OCI-LY1 (cell line): ENCODE data around the gene HPD.

Experiments
- H2AFZ ChIP-seq: fragments of 200-600 bp; sonication (generic), shearing (Covaris generic); 2 replicates; pipeline ENCODE4 v1.6.0; 2014; ENCODE audit warnings: antibody characterized with exemption, mild to moderate bottlenecking, low read length
- H3F3A ChIP-seq: fragments of 200-600 bp; sonication (generic), shearing (Covaris generic); 2 replicates; pipeline ENCODE4 v1.6.0; 2014; ENCODE audit warnings: mild to moderate bottlenecking, antibody characterized with exemption, low read length, moderate library complexity; ENCODE audit not compliant: insufficient read depth
- H3K27ac ChIP-seq: fragments of 200-600 bp; sonication (generic); 2 replicates; pipeline ENCODE4 v1.5.1; 2014; ENCODE audit warnings: low read length, mixed run types, mild to moderate bottlenecking, low read depth; ENCODE audit not compliant: poor library complexity, severe bottlenecking
- H3K27me3 ChIP-seq: fragments of 200-600 bp; sonication (generic); 2 replicates; pipeline ENCODE4 v1.6.0; 2014; ENCODE audit warnings: antibody characterized with exemption, mild to moderate bottlenecking, low read length, moderate library complexity; ENCODE audit not compliant: insufficient read depth
- H3K36me3 ChIP-seq: fragments of 200-600 bp; sonication (generic); 2 replicates; pipeline ENCODE4 v1.6.1; 2014; ENCODE audit warnings: mild to moderate bottlenecking, antibody characterized with exemption, low read length, moderate library complexity, mixed read lengths; ENCODE audit not compliant: insufficient read depth
- H3K4me1 ChIP-seq: fragments of 200-600 bp; sonication (generic); 2 replicates; pipeline ENCODE4 v1.5.1; 2014; ENCODE audit warnings: mild to moderate bottlenecking, low read length, moderate library complexity; ENCODE audit not compliant: insufficient read depth, severe bottlenecking
- H3K4me2 ChIP-seq: fragments of 200-600 bp; sonication (generic), shearing (Covaris generic); 2 replicates; pipeline ENCODE4 v1.6.1; 2014; ENCODE audit warnings: low read length
- H3K4me3 ChIP-seq: fragments of 200-600 bp; sonication (generic); 2 replicates; pipeline ENCODE4 v1.5.1; 2014; ENCODE audit warnings: low read length, low read depth, mild to moderate bottlenecking, mixed read lengths; ENCODE audit not compliant: poor library complexity, severe bottlenecking
- H3K79me2 ChIP-seq: fragments of 200-600 bp; shearing (Covaris generic); 2 replicates; pipeline ENCODE4 v1.6.1; 2016; ENCODE audit warnings: mixed run types, low read length, mixed read lengths; ENCODE audit not compliant: insufficient read depth
- H3K9ac ChIP-seq: fragments of 200-600 bp; sonication (generic), shearing (Covaris generic); 2 replicates; pipeline ENCODE4 v1.6.1; 2014; ENCODE audit warnings: mild to moderate bottlenecking, low read length, mixed read lengths
- H3K9me2 ChIP-seq: fragments of 200-600 bp; sonication (generic), shearing (Covaris generic); 2 replicates; pipeline ENCODE4 v1.6.1; 2014; ENCODE audit warnings: low read depth, mild to moderate bottlenecking, low read length, mixed read lengths
- H3K9me3 ChIP-seq: fragments of 200-600 bp; shearing (Covaris generic); 2 replicates; pipeline ENCODE4 v1.6.1; 2014; ENCODE audit warnings: low read length, mixed read lengths
- H4K20me1 ChIP-seq: fragments of 200-600 bp; sonication (generic), shearing (Covaris generic); 2 replicates; pipeline ENCODE4 v1.6.0; 2016; ENCODE audit warnings: mild to moderate bottlenecking, low read length; ENCODE audit not compliant: insufficient read depth
- EZH2 ChIP-seq: fragments of 200-600 bp; sonication (generic), shearing (Covaris generic); IDR thresholded peaks from 2 replicates; pipeline ENCODE4 v1.8.0; 2017; ENCODE audit warnings: borderline replicate concordance, mixed run types, mild to moderate bottlenecking, antibody characterized with exemption, low read length, moderate library complexity, mixed read lengths
- TF ChIP-seq, protein P1 (sequence below): fragments of 200-600 bp; sonication (generic), shearing (Covaris generic); IDR thresholded peaks from 2 replicates; pipeline ENCODE4 v1.5.1; 2017; ENCODE audit warnings: mild to moderate bottlenecking, antibody characterized with exemption, low read length, moderate library complexity, mixed read lengths

Gene HPD

DNA sequence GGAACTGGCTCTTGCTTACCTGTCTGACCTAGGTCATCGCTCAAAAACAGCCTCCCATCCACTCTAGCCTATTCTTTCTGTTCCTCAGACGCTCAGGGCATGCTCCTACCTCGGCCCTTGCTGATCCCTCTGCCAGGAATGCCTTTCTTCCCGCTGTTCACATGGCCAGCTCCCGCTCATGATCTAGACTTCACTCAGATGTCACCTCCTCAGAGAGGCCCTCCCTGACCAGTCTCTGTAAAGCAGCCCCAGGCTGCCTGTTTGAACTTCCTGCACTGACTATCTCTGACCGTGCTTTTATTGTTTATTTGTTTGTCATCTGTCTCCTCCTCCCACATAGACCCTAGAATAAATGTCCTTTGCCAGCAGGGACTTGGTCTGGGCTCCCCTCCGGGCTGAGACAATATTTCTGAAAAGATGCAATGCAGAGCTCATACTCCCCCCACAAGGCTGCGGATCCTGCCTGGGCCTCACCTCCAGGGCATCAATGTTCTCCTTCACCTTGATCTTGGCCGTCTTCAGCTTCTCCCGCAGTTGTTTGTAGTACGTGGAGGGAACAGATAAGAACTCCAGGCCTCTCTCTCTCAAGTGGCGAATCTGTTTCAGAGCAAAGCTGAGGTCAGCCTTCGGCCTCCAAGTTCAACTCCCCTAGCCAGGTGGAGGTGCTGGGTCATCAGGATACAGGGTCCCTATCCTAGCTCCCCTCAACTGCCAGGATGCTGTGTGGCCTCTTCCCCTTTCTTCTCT lies 15.2 kb downstream of the HPD start:
- H3K79me2 ChIP-seq, result no peaks in the 10 kb centered on the region
- H3K4me2 ChIP-seq, result no peak overlapping the region
- no peaks in the 10 kb centered on the region for H3K36me3 ChIP-seq
- no peaks in the 10 kb centered on the region; the same call in 1 of the 2 replicates for H3K27me3 ChIP-seq
- no peaks in the 10 kb centered on the region for H3F3A ChIP-seq
- TF ChIP-seq EZH2, result no peak
- no peaks in the 10 kb centered on the region for H3K9me3 ChIP-seq
- no peak overlapping the region for H2AFZ ChIP-seq
- H3K9me2 ChIP-seq, result no peaks in the 10 kb centered on the region
- H3K4me1 ChIP-seq, result peaks cover 18% of the 10 kb centered on the region
- H3K9ac ChIP-seq, result no peak overlapping the region
- H3K4me3 ChIP-seq, result no peak overlapping the region
- H4K20me1 ChIP-seq, result no peaks in the 10 kb centered on the region
- H3K27ac ChIP-seq, result no peak overlapping the region

DNA sequence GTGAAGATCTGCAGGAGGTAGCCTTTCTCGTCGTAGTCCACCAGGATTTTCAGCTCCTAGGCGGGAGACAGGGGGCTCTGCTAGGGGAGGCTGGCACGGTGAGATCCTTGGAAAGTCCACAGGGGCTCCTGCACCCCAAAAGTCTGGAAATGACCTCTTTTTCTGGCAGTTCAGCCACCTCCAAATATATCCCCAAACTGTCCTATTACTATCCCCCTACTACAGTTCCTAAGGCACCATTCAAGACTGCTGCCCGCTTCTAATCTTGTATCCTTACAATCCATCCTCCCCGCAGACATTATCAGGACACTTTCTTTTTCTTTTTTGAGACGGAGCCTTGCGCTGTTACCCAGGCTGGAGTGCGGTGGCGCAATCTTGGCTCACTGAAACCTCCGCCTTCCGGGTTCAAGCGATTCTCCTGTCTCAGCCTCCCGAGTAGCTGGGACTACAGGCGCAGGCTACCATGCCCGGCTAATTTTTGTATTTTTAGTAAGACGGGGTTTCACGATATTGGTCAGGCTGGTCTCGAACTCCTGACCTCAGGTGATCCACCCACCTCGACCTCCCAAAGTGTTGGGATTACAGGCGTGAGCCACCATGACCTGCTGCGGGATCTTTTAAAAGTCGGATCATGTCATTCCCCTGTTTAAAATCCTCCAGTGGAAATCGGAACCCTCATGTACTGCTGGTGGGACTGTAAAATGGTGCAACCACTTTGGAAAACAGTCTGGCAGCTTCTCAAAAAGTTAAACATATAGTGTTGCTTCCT lies 18.5 kb downstream of the HPD start:
- Histone ChIP-seq H3K27me3 (peaks cover 3% of the 10 kb centered on the region; the same call in 1 of the 2 replicates), H3K4me3 (peak overlapping the region; percentile 76), H3K9me3 (no peaks in the 10 kb centered on the region), H3F3A (no peaks in the 10 kb centered on the region), H4K20me1 (no peaks in the 10 kb centered on the region), H3K9ac (peak overlapping the region; percentile 78), H3K9me2 (no peaks in the 10 kb centered on the region), H3K4me1 (peaks cover 8% of the 10 kb centered on the region), H3K4me2 (peak overlapping the region; percentile 77), H2AFZ (peak overlapping the region; percentile 31; the same call in 1 of the 2 replicates), H3K27ac (no peak overlapping the region), H3K36me3 (no peaks in the 10 kb centered on the region), H3K79me2 (no peaks in the 10 kb centered on the region)
- TF ChIP-seq, protein P1, sequence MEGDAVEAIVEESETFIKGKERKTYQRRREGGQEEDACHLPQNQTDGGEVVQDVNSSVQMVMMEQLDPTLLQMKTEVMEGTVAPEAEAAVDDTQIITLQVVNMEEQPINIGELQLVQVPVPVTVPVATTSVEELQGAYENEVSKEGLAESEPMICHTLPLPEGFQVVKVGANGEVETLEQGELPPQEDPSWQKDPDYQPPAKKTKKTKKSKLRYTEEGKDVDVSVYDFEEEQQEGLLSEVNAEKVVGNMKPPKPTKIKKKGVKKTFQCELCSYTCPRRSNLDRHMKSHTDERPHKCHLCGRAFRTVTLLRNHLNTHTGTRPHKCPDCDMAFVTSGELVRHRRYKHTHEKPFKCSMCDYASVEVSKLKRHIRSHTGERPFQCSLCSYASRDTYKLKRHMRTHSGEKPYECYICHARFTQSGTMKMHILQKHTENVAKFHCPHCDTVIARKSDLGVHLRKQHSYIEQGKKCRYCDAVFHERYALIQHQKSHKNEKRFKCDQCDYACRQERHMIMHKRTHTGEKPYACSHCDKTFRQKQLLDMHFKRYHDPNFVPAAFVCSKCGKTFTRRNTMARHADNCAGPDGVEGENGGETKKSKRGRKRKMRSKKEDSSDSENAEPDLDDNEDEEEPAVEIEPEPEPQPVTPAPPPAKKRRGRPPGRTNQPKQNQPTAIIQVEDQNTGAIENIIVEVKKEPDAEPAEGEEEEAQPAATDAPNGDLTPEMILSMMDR, result no peak
- no peak for TF ChIP-seq EZH2

DNA sequence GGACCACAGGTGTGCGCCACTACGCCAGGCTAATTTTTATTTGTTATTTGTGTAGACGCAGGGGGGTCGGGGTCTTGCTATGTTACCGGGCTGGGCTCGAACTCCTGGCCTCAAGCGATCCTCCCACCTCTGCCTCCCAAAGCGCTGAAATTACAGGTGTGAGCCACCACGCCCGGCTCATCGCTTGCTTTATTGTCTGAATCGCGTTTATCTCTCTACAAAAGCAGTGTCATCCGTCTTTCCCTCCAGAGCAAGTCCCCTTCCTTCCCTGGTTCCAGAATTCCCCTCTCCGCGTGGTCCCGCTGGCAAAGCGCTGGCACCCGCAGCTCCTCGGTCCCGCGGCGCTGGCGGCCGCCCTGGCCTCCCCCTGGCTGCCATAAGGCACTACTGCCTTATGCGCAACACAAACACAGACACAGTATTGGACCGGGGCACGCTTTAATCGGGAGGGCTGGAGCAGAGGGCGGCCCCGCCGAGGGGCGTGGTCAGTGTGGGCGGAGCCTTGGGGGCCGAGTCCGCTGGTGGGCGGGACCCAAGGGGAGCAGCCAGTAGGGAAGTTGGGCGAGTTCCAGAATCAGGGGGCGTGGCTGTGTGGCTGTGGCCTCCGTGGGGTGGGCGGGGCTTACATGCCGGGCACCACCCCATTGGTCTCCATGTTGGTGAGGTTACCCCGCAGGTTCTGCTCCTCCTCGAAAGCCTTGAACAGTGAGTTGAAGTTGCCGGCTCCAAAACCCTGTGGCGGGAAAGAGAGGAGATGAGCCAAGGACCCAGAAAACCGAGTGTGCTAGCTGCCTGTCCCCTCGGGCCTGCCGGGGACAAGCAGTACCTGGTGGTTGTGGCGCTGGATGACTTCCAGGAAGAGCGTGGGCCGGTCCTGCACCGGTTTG lies 19.3 kb downstream of the HPD start:
- no peaks in the 10 kb centered on the region for H4K20me1 ChIP-seq
- H3K79me2 ChIP-seq, result no peaks in the 10 kb centered on the region
- H3K36me3 ChIP-seq, result no peaks in the 10 kb centered on the region
- peaks cover 3% of the 10 kb centered on the region; the same call in 1 of the 2 replicates for H3K27me3 ChIP-seq
- H3K9ac ChIP-seq, result peak overlapping the region; percentile 78
- H3K4me2 ChIP-seq, result peak overlapping the region; percentile 77
- peaks cover 8% of the 10 kb centered on the region for H3K4me1 ChIP-seq
- no peaks in the 10 kb centered on the region for H3F3A ChIP-seq
- H3K4me3 ChIP-seq, result peak overlapping the region; percentile 76
- H2AFZ ChIP-seq, result peak overlapping the region; percentile 31; the same call in 1 of the 2 replicates
- H3K9me3 ChIP-seq, result no peaks in the 10 kb centered on the region
- H3K27ac ChIP-seq, result no peak overlapping the region
- TF ChIP-seq, protein P1, result no peak
- TF ChIP-seq EZH2, result no peak
- no peaks in the 10 kb centered on the region for H3K9me2 ChIP-seq
